Amygdala (tissue), 56 donors: Measurements from ENCODE around the gene DIP2B.

Experiments used
- DNase-seq, 56 donors: peaks; one replicate each; lab custom pipeline; 2025; lab: John Stamatoyannopoulos, UW

Gene DIP2B

GRCh38 chr12:50573271-50573670 is 68.5 kb downstream of the DIP2B start:
- DNase-seq = no peak

DNA sequence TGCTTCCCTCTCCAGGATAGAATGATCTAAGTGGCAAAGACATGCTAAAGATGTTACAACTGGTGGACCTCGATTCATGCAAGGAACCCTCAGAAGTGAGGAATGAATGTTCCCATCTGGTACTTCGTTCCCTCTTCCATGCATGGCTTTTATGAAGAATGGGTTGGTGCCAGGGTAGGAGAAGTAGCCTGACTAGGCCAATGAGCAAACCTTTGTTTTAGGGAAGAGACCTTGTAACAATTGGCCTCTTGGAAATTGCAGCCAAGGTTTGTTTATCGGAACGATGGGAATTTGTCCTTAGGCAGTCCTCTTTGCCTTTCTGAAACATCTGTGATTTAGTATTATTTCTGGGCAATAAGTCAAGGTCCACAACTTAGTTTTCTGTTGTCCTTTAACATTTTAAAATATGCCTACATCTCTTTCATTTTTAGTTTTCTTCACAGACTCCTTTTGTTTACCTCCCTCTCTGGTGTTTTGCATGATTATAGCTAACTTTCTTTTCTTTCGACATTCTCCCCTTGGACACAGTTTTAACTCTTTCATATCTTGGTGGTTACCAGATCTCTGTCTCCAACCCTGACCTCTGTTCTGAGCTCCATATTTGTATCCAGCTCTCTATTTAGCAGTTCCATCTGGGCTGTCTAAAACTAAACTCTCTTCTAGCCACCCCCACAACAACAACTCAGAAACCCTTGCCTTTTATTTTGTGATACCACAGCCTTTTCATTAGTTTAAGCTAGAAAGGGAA is 70.0 kb downstream of the DIP2B start:
- DNase-seq = no peak

- DNase-seq = no peak
Measured at GRCh38 chr12:50579757-50580267, 75.0 kb downstream of the DIP2B start.

DNA sequence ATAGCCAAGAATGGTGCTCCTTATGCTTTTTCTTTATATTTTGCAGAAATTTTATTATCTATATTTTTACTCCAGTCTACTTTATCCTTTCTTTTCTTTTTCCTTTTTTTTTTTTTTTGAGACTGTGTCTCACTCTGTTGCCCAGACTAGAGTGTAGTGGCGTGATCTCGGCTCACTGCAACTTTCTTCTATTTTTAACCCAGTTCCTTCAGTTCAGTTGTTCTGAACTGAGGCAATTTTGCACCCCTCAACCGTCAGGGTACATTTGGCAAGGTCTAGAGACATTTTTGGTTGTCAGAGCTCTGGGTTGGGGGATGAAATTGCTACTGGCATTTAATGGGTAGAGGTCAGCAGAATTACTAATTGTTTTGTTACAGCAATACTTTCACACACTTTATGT is 75.7 kb downstream of the DIP2B start:
- no peak for DNase-seq

DNA sequence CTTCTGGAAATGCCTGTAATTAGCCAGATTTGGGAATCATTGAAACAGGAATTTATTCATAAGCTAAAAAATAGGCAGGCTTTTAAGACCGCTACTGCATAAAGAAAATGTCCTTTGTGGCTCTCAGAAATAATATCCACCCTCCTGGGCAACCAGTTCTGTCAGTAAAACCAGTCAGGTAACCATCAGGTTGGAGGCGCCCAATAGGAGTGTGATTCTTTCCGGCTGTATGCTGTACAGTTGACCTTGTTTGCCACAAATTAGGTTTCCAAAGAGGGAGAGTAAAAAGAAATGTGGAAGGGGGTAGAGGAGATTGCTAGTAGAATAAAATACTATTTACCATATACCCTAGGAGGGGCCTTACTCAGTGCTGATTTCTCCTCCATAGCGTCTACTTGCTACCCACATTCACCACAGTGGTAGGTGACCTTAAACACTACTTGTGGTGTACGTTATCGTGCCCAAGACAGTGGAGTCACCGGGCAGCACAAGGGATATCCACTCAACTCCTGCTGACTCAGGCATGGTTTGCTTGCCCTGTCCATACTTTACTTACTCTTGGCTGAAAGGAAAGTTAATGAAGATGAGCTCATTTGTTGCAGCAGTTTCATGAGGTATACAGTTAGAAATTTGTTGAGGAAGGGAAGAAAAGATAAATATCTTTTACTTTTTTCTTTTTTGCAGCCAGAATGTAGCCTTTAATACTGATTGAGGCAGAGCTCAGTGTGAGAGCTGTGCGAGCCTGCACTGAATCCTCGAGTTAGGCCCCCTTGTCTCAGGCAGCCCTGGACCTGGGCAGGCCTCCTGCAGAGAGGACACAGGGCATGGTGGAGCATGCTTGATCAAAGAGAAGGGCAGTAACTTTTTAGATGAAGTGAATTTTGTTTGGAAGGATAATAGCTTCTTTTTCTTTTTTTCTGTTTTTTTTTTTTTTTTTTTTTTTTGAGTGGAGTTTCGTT is 76.7 kb downstream of the DIP2B start:
- no peak for DNase-seq

- no peak for DNase-seq
Measured at GRCh38 chr12:50584135-50584534, 79.3 kb downstream of the DIP2B start.

GRCh38 chr12:50589650-50590435 is 85.1 kb downstream of the DIP2B start:
- no peak for DNase-seq

GRCh38 chr12:50590869-50591268 is 86.1 kb downstream of the DIP2B start:
- no peak for DNase-seq

- no peak for DNase-seq
Measured at GRCh38 chr12:50595667-50596066, 90.9 kb downstream of the DIP2B start.

GRCh38 chr12:50597200-50598195 is 92.7 kb downstream of the DIP2B start:
- DNase-seq = peak in 12 of 56 donors; percentile 9 to 53 (median 38)

DNA sequence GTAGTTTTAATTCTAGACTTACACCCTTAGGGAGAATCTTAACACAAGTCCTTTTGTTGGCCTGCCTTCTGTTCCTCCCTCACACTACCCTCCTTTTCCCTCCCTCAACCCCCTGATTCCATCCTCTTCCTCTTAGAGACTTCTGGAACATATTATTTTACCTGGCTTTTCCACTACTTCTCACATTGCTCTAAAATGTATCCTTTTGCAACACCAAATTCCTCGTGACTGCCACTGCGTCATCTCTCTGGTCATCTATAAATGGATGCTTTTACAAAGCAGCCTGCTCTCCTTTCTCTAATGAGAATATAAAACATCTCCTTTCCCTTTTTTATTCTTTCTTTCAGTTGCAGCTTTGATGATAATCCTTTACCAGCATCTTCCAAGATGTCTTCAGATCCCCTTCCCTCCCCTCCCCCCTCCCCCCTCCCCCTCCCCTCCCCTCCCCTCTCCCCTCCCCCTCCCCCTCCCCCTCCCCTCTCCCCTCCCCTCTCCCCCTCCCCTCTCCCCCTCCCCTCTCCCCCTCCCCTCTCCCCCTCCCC is 93.6 kb downstream of the DIP2B start:
- peak in 3 of 56 donors; percentile 21 to 32 (median 28) for DNase-seq

DNA sequence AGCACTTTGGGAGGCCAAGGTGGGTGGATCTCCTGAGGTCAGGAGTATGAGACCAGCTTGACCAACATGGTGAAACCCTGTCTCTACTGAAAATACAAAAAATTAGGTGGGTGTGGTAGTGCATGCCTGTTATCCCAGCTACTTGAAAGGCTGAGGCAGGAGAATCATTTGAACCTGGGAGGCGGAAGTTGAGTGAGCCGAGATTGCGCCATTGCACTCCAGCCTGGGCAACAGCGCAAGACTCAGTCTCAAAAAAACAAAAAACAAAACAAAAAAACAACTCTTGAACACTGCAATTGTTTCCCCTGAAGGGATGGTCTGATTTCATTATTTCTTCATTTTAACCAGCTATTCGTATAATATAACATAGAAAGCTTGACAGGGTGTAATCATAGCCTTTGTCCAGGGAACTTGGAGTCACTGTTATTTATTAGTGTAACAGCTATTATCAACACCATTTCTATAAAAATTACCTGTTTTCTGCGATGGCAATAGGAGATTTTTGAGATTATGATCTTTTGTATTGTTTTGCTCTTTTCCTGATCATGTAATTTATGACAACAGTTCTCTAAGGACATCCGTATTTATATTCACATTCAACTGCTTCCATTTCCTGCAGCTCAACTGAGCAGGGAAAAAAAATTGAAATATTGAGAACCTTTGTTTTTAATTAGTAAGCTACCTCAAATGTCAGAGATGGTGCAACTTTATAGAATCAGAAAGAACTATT is 94.7 kb downstream of the DIP2B start:
- DNase-seq = no peak

DNA sequence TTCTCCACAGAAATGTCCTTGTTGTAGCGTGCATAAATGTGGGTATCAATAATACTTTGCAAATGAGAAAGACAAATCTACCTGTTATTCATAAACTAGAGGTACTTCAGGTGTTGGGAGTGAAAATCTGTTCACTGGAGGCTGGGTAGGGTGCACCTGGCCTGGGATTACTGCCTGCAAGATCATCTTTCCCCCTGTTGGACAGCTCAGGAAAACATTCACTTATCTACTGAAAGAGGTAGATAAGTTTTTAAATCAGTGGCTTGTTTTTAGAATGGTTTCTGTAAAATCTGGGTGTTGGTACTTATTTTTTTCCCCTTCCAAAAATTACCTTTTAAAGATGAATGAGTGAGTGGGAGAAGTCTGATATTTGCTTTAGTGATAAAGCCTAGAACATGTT is 95.6 kb downstream of the DIP2B start:
- no peak for DNase-seq

DNA sequence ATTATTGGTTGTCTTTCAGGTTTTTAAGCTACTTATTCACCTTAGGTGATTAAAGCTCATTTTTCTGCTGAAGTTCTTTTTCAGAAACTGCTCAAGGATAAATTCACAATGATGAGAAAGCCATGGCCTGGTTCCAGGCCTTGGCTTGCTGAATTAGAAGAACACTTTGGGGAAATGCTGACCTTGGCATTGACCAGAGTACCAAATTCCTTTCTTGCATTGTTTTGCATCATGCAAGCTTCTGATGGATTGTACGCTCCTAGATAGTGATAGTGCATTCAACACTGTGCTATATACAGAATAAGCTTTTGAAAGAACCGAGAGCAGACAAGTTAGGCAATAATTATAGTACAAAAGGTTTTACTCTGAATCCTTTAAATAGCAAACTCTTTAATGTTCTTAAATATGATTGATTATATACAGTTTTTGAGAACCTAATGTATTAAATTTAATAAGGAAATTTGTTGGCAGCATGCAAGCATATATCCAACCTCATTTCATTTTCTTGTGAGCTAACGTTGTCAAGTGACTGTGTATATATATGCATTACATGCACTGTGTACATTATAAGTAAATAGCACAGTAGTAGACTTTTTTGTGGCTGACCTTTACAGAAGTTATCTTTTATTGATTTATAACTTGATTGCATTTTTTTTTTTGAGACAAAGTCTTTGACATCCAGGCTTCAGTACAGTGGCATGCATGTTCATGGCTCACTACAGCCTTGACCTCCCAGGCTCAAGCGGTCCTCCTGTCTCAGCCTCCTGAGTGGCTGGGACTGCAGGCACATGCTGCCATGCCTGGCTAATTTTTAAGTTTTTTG is 99.2 kb downstream of the DIP2B start:
- no peak for DNase-seq

GRCh38 chr12:50604640-50604920 is 99.8 kb downstream of the DIP2B start:
- no peak for DNase-seq

DNA sequence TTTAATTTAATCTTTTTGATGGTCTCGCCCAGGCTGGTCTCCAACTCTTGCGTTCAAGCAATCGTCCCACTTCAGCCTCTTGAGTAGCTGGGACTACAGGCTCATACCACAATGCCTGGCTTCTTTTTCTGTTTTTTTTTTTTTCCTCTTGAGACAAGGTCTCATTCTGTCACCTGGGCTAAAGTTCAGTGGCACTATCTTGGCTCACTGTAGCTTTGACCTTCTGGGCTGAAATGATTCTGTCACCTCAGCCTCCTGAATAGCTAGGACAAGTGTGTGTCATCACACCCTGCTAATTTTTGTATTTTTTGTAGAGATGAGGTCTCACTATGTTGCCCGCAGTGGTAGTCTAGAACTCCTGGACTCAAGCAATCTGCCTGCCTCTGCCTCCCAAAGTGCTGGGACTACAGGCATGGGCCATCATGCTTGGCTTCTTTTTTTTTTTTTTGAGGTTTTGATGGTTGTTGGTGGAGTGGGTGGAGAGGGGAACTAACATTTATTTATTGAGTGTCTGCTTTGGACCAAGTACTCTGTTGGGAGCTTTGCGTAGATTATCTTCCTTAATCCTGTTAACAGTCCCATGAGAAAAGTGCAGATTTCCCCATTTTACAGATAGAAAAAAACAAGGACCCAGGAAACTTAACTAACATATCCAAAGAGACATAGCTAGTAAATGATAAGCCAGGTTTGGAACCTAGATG is 102.0 kb downstream of the DIP2B start:
- DNase-seq = no peak

DNA sequence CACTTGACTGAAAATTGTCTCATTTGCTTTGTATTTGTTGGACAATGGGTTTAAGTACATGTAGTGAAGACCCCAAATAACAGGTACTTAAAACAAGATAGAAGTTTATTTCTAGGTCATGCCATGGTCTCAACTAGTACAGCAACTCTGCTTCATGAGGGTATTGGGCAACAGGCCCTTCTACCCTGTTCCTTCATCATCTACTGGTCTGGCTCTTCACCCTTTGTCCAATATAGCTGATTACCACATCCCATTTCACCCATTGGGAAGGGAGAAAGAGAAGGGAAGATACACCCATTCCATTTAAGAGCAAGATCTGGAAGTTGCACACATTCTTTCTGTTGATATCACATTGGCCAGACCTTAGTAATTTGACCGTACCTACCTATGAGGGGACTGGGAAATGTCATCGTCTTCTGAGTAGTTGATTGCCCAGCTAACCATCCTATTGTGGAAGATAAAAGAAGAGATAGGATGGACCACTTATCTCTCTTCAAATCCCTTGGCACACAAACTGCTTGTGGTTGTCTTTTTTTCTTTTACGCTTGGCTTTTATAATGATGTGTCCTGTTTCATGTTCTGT is 104.6 kb downstream of the DIP2B start:
- DNase-seq = no peak
